Measurements from ENCODE around the gene PPME1. TPM values are rescaled to one million over a fixed set of nuclear protein-coding genes. Genes with fewer than 3 reads are reported as not detected.

The PPME1 gene
- total RNA-seq, 2 experiments from 2014 or later, result 28.6 to 28.8 TPM

- Histone ChIP-seq H2AFZ (ENCODE audit: low read length) (peak overlapping the region; percentile 96), H3K9me2 (ENCODE audit: insufficient read depth, low read length) (no peaks in the 10 kb centered on the region), H3K36me3 (ENCODE audit: insufficient read depth, low read length) (peaks cover 45% of the 10 kb centered on the region), H3K4me1 (ENCODE audit: insufficient read depth, low read length, poor library complexity, severe bottlenecking) (peaks cover 30% of the 10 kb centered on the region), H3K4me3 (ENCODE audit: low read depth, low read length, poor library complexity, severe bottlenecking) (peak overlapping the region; percentile 93), H3K79me2 (ENCODE audit: insufficient read depth, low read depth, low read length) (peaks cover 44% of the 10 kb centered on the region), H3K9me3 (ENCODE audit: low read length) (no peaks in the 10 kb centered on the region), H3K4me2 (ENCODE audit: low read length) (peak overlapping the region; percentile 76), H3K27ac (ENCODE audit: low read depth, low read length, poor library complexity, severe bottlenecking) (peak overlapping the region; percentile 75), H4K20me1 (ENCODE audit: insufficient read depth, low read length) (no peaks in the 10 kb centered on the region)
- CTCF ChIA-PET (ENCODE audit: unreplicated experiment), result interaction anchor here (0.5 to 1.5 kb wide), 4 partner anchors 86 to 819 kb away, joined by 3 to 10 read pairs (median 4); partner anchors contain the start of gene NEU3
- DNase-seq (ENCODE audit: low spot score), result peak; percentile 30
- TF ChIP-seq EZH2phosphoT487 (IDR thresholded peaks at IDR 0.05; ENCODE audit: borderline replicate concordance, low read depth, low read length), result no peak
- no peak for TF ChIP-seq CTCF (conservative IDR thresholded peaks at IDR 0.05; ENCODE audit: low read length)
- POLR2A ChIA-PET, result interaction anchor here (0.7 to 2.2 kb wide), 9 partner anchors 8 to 1722 kb away, joined by 3 to 17 read pairs (median 4); partner anchors contain the start of gene UCP2
- intact Hi-C loops (cut with micrococcal nuclease; ENCODE audit: unreplicated experiment), result loop anchor here (2.0 to 5.0 kb wide), 2 partner anchors 187 to 208 kb away; partner anchors contain the start of gene UCP2
- no TSS peak for BruUV-seq (replicated peaks)
Observed at GRCh38 chr11:74169738-74170458, 1.2 kb upstream of the PPME1 start.

- Histone ChIP-seq H4K20me1 (ENCODE audit: insufficient read depth, low read length) (no peaks in the 10 kb centered on the region), H3K36me3 (ENCODE audit: insufficient read depth, low read length) (peaks cover 37% of the 10 kb centered on the region), H3K4me3 (ENCODE audit: low read depth, low read length, poor library complexity, severe bottlenecking) (peak overlapping the region; percentile 85), H3K9me2 (ENCODE audit: insufficient read depth, low read length) (no peaks in the 10 kb centered on the region), H2AFZ (ENCODE audit: low read length) (peak overlapping the region; percentile 68; the same call in 1 of the 2 replicates), H3K79me2 (ENCODE audit: insufficient read depth, low read depth, low read length) (peaks cover 44% of the 10 kb centered on the region), H3K4me2 (ENCODE audit: low read length) (peak overlapping the region; percentile 82), H3K27ac (ENCODE audit: low read depth, low read length, poor library complexity, severe bottlenecking) (peak overlapping the region; percentile 75), H3K9me3 (ENCODE audit: low read length) (no peaks in the 10 kb centered on the region), H3K4me1 (ENCODE audit: insufficient read depth, low read length, poor library complexity, severe bottlenecking) (peaks cover 30% of the 10 kb centered on the region)
- DNase-seq (ENCODE audit: low spot score), result no peak
- POLR2A ChIA-PET, result interaction anchor here (0.6 to 2.2 kb wide), 5 partner anchors 10 to 321 kb away, joined by 3 to 17 read pairs (median 10); partner anchors contain the start of gene UCP2
- intact Hi-C loops (cut with micrococcal nuclease; ENCODE audit: unreplicated experiment), result loop anchor here (2.0 to 5.0 kb wide), 2 partner anchors 189 to 209 kb away; partner anchors contain the start of gene UCP2
- CTCF ChIA-PET (ENCODE audit: unreplicated experiment), result interaction anchor here (1.4 to 1.5 kb wide), 2 partner anchors 84 to 191 kb away, joined by 3 to 5 read pairs; no protein-coding TSS in a partner anchor
- no TSS peak for BruUV-seq (replicated peaks)
- TF ChIP-seq EZH2phosphoT487 (IDR thresholded peaks at IDR 0.05; ENCODE audit: borderline replicate concordance, low read depth, low read length) (no peak), CTCF (conservative IDR thresholded peaks at IDR 0.05; ENCODE audit: low read length) (no peak)
Observed at GRCh38 chr11:74171630-74171968, 510 bp downstream of the PPME1 start.
